ENCODE results near the gene KCNQ1. TPM values are rescaled to one million over a fixed set of nuclear protein-coding genes. Genes with fewer than 3 reads are reported as not detected.

KCNQ1 gene
- total and polyA plus RNA-seq, 2 experiments from 2014 or later: 0.45 to 0.87 TPM

GRCh38 chr11:2473361-2474058 is 28.7 kb downstream of the KCNQ1 start:
- no peaks in the 10 kb centered on the region for H3K79me2 ChIP-seq (replicated peaks; ENCODE audit: insufficient read depth)
- ATAC-seq (peak; percentile 71), DNase-seq (ENCODE audit: low spot score) (no peak)
- Mint-ChIP-seq H3K36me3 (ENCODE audit: low read depth) (no peaks in the 10 kb centered on the region), H3K27me3 (ENCODE audit: insufficient read depth, low read depth, poor library complexity) (peaks cover 57% of the 10 kb centered on the region), H3K4me3 (no peak overlapping the region), H3K4me1 (no peaks in the 10 kb centered on the region), H3K27ac (no peak overlapping the region), H3K9me3 (peaks cover 14% of the 10 kb centered on the region)
- no peaks in the 10 kb centered on the region for H3F3A ChIP-seq (replicated peaks; ENCODE audit: low read depth)
- H3K4me3 ChIP-seq: no peak overlapping the region
- H3K9me2 ChIP-seq (ENCODE audit: insufficient read depth): no peaks in the 10 kb centered on the region
- no peak overlapping the region for H3K27ac ChIP-seq (ENCODE audit: low read depth)
- no peak overlapping the region for H3K4me2 ChIP-seq
- H3K36me3 ChIP-seq (ENCODE audit: insufficient read depth): no peaks in the 10 kb centered on the region
- peaks cover 55% of the 10 kb centered on the region for H3K27me3 ChIP-seq (ENCODE audit: insufficient read depth)
- H2AFZ ChIP-seq: no peak overlapping the region
- H3K4me1 ChIP-seq (ENCODE audit: insufficient read depth): no peaks in the 10 kb centered on the region
- TF ChIP-seq REST (IDR thresholded peaks at IDR 0.05; ENCODE audit: unreplicated experiment) (no peak), CTCF (conservative IDR thresholded peaks at IDR 0.05; ENCODE audit: low read depth in 2 of 2) (peak in 1 of 2 experiments; percentile 25; a peak in 1 of 4 replicates)
- H4K20me1 ChIP-seq (replicated peaks; ENCODE audit: insufficient read depth): no peaks in the 10 kb centered on the region

GRCh38 chr11:2474059-2474901 is 29.5 kb downstream of the KCNQ1 start:
- H3K27ac Mint-ChIP-seq: no peak overlapping the region
- no peak for ATAC-seq
- TF ChIP-seq ETS1 (IDR thresholded peaks at IDR 0.05) (no peak), EZH2 (IDR thresholded peaks at IDR 0.05; ENCODE audit: low read depth, unreplicated experiment) (no peak)

More at GRCh38 chr11:2474059-2474901, 29.5 kb downstream of the KCNQ1 start:
- Histone ChIP-seq H3K79me2 (replicated peaks; ENCODE audit: insufficient read depth) (no peaks in the 10 kb centered on the region), H3K4me2 (no peak overlapping the region), H3K27ac (ENCODE audit: low read depth) (no peak overlapping the region), H3K9me2 (ENCODE audit: insufficient read depth) (no peaks in the 10 kb centered on the region), H3F3A (replicated peaks; ENCODE audit: low read depth) (no peaks in the 10 kb centered on the region), H4K20me1 (replicated peaks; ENCODE audit: insufficient read depth) (no peaks in the 10 kb centered on the region), H2AFZ (no peak overlapping the region), H3K36me3 (ENCODE audit: insufficient read depth) (no peaks in the 10 kb centered on the region), H3K4me3 (no peak overlapping the region), H3K4me1 (ENCODE audit: insufficient read depth) (no peaks in the 10 kb centered on the region), H3K27me3 (ENCODE audit: insufficient read depth) (peaks cover 48% of the 10 kb centered on the region)
- no peaks in the 10 kb centered on the region for H3K36me3 Mint-ChIP-seq (ENCODE audit: low read depth)
- H3K4me1 Mint-ChIP-seq: no peaks in the 10 kb centered on the region
- peaks cover 22% of the 10 kb centered on the region for H3K9me3 Mint-ChIP-seq
- H3K4me3 Mint-ChIP-seq: no peak overlapping the region
- H3K27me3 Mint-ChIP-seq (ENCODE audit: insufficient read depth, low read depth, poor library complexity): peaks cover 50% of the 10 kb centered on the region
- no peak for DNase-seq (ENCODE audit: low spot score)

All from GM23338 (cell line).